ENCODE results near the gene TSPAN14.

The TSPAN14 gene

GRCh38 chr10:80553436-80553835, 99.3 kb downstream of the TSPAN14 start:
- no peak for DNase-seq

GRCh38 chr10:80554050-80554449, 99.9 kb downstream of the TSPAN14 start:
- DNase-seq: no peak

- no peak for DNase-seq
Observed at GRCh38 chr10:80555415-80555814, 101.3 kb downstream of the TSPAN14 start.

- DNase-seq: no peak
Observed at GRCh38 chr10:80561950-80562349, 107.8 kb downstream of the TSPAN14 start.

GRCh38 chr10:80567292-80567691, 113.2 kb downstream of the TSPAN14 start:
- DNase-seq: no peak

GRCh38 chr10:80569131-80569895, 115.2 kb downstream of the TSPAN14 start:
- DNase-seq: no peak

GRCh38 chr10:80571352-80571751, 117.2 kb downstream of the TSPAN14 start:
- no peak for DNase-seq

- DNase-seq: no peak
Observed at GRCh38 chr10:80579181-80579763, 125.2 kb downstream of the TSPAN14 start.

- DNase-seq: no peak
Observed at GRCh38 chr10:80579849-80580637, 125.9 kb downstream of the TSPAN14 start.

GRCh38 chr10:80580638-80581468, 126.7 kb downstream of the TSPAN14 start:
- DNase-seq: no peak

GRCh38 chr10:80581469-80581835, 127.3 kb downstream of the TSPAN14 start:
- DNase-seq: no peak

- no peak for DNase-seq
Observed at GRCh38 chr10:80582286-80582960, 128.3 kb downstream of the TSPAN14 start.

All from T1000 (cell line).